Activated CD8-positive, alpha-beta memory T cell treated with anti-CD3 and anti-CD28 coated beads, Interleukin-2, amount 50 U/mL, for 24 hours (primary cell): Measurements from ENCODE around the gene NUTM2B.
"Not testable (repeated sequence)": the region's sequence is repeated elsewhere in the genome, so short reads cannot be mapped to it uniquely, and the experiment has no call there.

ENCODE experiments used
- DNase-seq: peaks from one replicate; pipeline ENCODE4 v3.0.0-alpha.2; 2020; ENCODE audit errors: extremely low read depth

The NUTM2B gene

GRCh38 chr10:79748510-79748909, 45.5 kb downstream of the NUTM2B start:
- not testable (repeated sequence) for DNase-seq

- not testable (repeated sequence) for DNase-seq
Measured at GRCh38 chr10:79753601-79754000, 50.6 kb downstream of the NUTM2B start.

- not testable (repeated sequence) for DNase-seq
Measured at GRCh38 chr10:79758297-79758993, 55.4 kb downstream of the NUTM2B start.
